Fibroblast of pulmonary artery (primary cell): Measurements from ENCODE around the gene AK2.

Experiments used
- DNase-seq: peaks from one replicate; pipeline ENCODE4 v3.0.0-alpha.2; 2010; ENCODE audit warnings: low read depth
- H3K4me3 ChIP-seq: replicated peaks from 2 replicates; pipeline ENCODE4 v1.5.1; 2011; ENCODE audit warnings: low read depth, mild to moderate bottlenecking, control low read depth, low read length, moderate library complexity
- TF ChIP-seq, protein P1 (sequence below): IDR thresholded peaks from 2 replicates; pipeline ENCODE4 v1.5.1; 2011; ENCODE audit warnings: mild to moderate bottlenecking, control low read depth, low read length, inconsistent platforms; ENCODE audit errors: missing control alignments

AK2 gene

GRCh38 chr1:32969566-32969965 is 67.1 kb downstream of the AK2 start:
- DNase-seq = peak; percentile 31
- TF ChIP-seq, protein P1, sequence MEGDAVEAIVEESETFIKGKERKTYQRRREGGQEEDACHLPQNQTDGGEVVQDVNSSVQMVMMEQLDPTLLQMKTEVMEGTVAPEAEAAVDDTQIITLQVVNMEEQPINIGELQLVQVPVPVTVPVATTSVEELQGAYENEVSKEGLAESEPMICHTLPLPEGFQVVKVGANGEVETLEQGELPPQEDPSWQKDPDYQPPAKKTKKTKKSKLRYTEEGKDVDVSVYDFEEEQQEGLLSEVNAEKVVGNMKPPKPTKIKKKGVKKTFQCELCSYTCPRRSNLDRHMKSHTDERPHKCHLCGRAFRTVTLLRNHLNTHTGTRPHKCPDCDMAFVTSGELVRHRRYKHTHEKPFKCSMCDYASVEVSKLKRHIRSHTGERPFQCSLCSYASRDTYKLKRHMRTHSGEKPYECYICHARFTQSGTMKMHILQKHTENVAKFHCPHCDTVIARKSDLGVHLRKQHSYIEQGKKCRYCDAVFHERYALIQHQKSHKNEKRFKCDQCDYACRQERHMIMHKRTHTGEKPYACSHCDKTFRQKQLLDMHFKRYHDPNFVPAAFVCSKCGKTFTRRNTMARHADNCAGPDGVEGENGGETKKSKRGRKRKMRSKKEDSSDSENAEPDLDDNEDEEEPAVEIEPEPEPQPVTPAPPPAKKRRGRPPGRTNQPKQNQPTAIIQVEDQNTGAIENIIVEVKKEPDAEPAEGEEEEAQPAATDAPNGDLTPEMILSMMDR = no peak
- H3K4me3 ChIP-seq = no peak overlapping the region

GRCh38 chr1:32967888-32968568 is 68.7 kb downstream of the AK2 start:
- TF ChIP-seq, protein P1 = no peak
- H3K4me3 ChIP-seq = no peak overlapping the region
- no peak for DNase-seq

DNA sequence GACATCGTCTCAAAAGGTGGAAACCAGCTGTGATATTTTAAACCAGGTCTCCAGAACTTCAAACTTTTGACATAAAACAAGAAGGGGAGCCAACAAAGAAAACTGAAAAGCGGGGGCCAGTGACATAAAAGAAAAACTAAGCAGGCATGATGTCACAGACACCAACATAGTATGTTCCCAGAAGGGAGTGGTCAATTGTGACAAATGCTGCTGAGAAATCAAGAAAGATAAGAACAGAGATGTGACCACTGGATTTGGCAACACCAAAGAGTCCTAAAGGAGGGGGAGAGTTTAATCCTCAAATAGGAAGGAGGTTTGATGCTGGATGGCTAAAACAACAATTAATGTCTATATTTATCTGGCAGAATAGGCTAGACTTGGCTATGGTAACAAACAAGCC is 69.8 kb downstream of the AK2 start:
- H3K4me3 ChIP-seq = no peak overlapping the region
- no peak for DNase-seq
- TF ChIP-seq, protein P1 = no peak

- DNase-seq = no peak
- peak overlapping the region; percentile 79 for H3K4me3 ChIP-seq
- TF ChIP-seq, protein P1 = no peak
Observed at GRCh38 chr1:32965251-32965747, 71.4 kb downstream of the AK2 start.

DNA sequence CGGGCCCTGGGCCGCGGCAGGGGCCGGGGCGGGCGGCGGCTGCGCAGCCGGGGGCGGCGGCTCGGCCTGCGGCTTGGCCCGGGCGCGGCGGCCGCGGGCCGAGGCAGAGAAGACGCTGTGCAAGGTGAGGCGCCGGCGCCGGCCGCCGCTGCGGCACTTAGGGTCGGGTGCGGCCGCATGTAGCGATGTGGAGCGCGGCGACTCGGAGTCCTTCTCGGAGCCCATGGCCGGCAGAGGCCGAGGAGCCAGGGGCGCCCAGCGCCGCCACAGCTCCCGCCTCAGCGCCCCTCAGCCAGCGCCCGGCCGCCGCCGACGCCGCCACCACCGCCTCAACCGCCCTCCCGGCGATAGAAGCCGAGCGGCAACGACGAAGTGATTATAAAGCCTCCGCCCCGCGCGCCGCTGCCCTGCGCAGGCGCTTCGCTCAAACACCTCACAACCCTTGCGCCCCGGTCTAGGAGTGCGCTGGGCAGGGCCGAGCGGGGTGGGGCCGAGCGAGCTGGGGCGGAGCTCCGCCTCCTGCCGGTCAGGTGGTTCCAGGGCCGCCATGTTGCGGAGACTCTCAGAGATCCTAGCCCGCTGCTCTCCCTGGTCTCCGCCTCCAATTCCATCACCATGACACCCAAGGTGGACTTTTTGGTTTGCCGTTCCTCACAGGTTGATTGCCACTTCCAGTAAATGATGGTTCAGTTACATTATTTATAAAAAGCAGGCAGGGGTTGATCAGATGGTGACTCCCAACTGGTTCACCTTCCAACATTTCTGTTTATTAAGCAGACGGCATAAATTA is 72.0 kb downstream of the AK2 start, which contains the start of gene RNF19B:
RNF19B (minus strand) TSS at position 349 of the 790 bp plus-strand sequence; CDS start at position 225, 124 bp downstream.
- peak within 1 kb of the TSS; percentile 79 for H3K4me3 ChIP-seq
- DNase-seq = peak; percentile 93
- TF ChIP-seq, protein P1 = no peak

DNA sequence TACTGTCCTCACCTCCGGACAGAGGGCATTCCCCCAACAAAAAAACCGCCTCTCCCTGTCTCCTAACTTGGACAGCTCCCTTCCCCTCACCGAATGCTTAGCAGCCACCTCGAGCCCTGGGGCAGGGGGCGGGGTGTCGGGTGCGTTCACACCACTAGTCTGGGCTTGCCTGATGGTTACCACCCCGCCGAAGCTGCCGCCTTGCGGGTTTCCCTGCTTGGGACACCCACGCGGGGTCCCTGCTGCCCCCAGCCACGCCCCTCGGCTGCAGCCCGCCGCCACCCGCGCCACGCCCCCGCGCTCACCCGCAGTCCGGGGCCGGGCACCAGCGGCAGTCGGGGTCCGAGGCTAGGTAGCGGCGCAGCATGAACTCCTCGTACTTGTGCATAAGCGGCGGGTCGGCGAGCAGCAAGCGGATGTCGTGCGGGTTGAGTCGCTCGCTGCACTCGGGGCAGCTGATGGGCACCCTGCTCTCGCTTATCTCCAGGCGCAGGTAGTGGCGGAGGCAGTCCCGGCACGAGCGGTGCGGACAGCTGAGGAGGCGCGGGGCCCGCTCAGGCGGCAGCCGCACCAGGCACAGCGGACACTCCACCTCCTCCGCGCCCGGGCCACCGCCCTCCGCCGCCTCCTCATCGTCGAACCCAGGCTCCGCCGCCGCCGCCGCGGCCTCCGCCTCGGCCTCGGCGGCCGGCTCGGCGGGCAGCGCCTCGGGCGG is 72.8 kb downstream of the AK2 start:
- H3K4me3 ChIP-seq = peak overlapping the region; percentile 79
- DNase-seq = peak; percentile 46
- TF ChIP-seq, protein P1 = no peak
